Forelimb muscle (tissue), 1 donor: ENCODE data around the gene DIP2A. TPM values are rescaled to one million over a fixed set of nuclear protein-coding genes. Genes with fewer than 3 reads are reported as not detected.

Experiments used
- DNase-seq: peaks from one replicate; pipeline ENCODE4 v3.0.0-alpha.2; 2013; ENCODE audit warnings: low read depth
- polyA plus RNA-seq: library from polyadenylated mRNA; unstranded; fragments of 120-200 nt; gene quantifications from one replicate; pipeline ENCODE4 v1.2.1, GENCODE V29; 2013; ENCODE audit not compliant: insufficient read length

DIP2A gene
- polyA plus RNA-seq, 1 donor = 28.9 TPM

- DNase-seq = no peak
Measured at GRCh38 chr21:46618738-46619379, 160.2 kb downstream of the DIP2A start.

Other genes starting within 250 kb of the DIP2A start
- 32.0 TPM for gene LSS, start 230.1 kb upstream of the DIP2A start, polyA plus RNA-seq
- 58.9 TPM for gene MCM3AP, start 173.3 kb upstream of the DIP2A start, polyA plus RNA-seq
- gene YBEY, start 172.5 kb upstream of the DIP2A start, polyA plus RNA-seq = 23.4 TPM
- 8.2 TPM for gene C21orf58, start 135.0 kb upstream of the DIP2A start, polyA plus RNA-seq
- 66.6 TPM for gene PCNT, start 134.7 kb upstream of the DIP2A start, polyA plus RNA-seq
- 9.2 TPM for gene S100B, start 146.2 kb downstream of the DIP2A start, polyA plus RNA-seq
- gene PRMT2, start 176.8 kb downstream of the DIP2A start, polyA plus RNA-seq = 116 TPM